ENCODE data around the gene MAP3K8.

The MAP3K8 gene

DNA sequence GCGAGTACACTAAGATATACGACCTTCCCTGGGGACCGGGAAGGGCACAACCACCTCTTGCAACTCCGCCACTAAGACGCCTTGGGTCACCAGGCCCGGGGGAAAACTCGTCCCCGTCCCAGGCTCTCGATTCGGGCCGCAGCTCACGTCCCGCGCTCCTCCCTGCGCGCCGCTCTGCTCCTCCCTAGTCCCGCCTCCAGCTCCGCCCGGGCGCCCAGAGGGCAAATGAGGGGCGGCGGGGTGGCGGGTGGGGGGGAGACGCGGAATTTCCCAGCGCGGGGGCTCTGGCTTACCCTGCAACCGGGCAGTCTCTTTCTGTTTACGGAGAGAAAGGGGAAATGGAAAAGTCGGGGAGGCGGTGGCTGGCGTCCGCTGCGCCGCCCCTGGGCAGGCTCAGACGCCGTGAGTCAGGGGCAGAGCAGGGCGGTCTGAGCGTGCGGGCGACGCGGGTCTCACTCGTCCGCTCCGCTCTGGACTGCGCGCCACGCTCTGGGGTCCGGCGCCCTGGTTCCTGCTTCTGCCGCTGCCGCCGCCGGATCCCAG is at the start of gene MAP3K8:
MAP3K8 (plus strand) TSS at position 455 of the 543 bp plus-strand sequence. CDS start 4,755 bp downstream, outside the sequence.
- Histone ChIP-seq H3K4me2 (ENCODE audit: low read length) (peak within 1 kb of the TSS; percentile 74), H3K27me3 (ENCODE audit: low read depth, low read length) (no peaks in the 10 kb centered on the region), H3K9me3 (ENCODE audit: insufficient read depth, low read length) (no peaks in the 10 kb centered on the region), H3K79me2 (ENCODE audit: low read length) (peaks cover 91% of the 10 kb centered on the region), H2AFZ (ENCODE audit: low read depth, low read length) (no peak within 1 kb of the TSS), H3K4me1 (ENCODE audit: low read length) (peaks cover 57% of the 10 kb centered on the region), H3K36me3 (replicated peaks; ENCODE audit: low read depth, low read length) (peaks cover 43% of the 10 kb centered on the region), H3K27ac (ENCODE audit: low read length) (peak within 1 kb of the TSS; percentile 93), H3K9ac (ENCODE audit: low read length) (peak within 1 kb of the TSS; percentile 99), H4K20me1 (ENCODE audit: insufficient read depth, low read length) (peaks cover 41% of the 10 kb centered on the region), H3K4me3 (ENCODE audit: low read length) (peak within 1 kb of the TSS; percentile 99)
- TF ChIP-seq EZH2phosphoT487 (IDR thresholded peaks at IDR 0.05; ENCODE audit: low read depth), result no peak
- TF ChIP-seq, protein P1, sequence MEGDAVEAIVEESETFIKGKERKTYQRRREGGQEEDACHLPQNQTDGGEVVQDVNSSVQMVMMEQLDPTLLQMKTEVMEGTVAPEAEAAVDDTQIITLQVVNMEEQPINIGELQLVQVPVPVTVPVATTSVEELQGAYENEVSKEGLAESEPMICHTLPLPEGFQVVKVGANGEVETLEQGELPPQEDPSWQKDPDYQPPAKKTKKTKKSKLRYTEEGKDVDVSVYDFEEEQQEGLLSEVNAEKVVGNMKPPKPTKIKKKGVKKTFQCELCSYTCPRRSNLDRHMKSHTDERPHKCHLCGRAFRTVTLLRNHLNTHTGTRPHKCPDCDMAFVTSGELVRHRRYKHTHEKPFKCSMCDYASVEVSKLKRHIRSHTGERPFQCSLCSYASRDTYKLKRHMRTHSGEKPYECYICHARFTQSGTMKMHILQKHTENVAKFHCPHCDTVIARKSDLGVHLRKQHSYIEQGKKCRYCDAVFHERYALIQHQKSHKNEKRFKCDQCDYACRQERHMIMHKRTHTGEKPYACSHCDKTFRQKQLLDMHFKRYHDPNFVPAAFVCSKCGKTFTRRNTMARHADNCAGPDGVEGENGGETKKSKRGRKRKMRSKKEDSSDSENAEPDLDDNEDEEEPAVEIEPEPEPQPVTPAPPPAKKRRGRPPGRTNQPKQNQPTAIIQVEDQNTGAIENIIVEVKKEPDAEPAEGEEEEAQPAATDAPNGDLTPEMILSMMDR (IDR thresholded peaks at IDR 0.05; ENCODE audit: low read depth, low read length), result no peak

DNA sequence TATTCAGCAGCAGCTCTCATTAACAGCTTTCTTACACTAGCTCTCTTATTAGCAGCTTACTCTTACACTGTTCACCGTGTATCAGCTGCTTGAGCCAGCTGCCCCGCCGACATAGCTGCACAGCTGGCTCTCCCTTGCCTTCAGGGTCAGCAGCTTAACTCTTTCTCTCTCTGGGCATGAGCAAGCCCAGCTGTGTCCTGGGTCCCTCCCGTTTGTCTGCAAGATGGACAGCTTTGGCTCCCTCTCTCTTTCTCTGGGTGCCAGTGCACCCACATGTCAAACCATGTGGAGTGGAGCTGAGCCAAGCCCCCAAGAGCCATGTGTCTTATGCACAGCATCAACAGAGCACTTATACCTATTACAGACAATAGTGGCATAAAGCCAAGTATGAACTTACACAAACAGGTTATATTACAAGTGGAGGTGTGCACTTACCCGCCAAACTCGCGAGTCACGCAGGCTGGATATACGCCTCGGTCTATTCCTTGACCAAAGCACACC is 49.2 kb upstream of the MAP3K8 start:
- Histone ChIP-seq H3K4me1 (ENCODE audit: low read length) (no peaks in the 10 kb centered on the region), H2AFZ (ENCODE audit: low read depth, low read length) (no peak overlapping the region; the same call in 1 of the 2 replicates), H3K4me2 (ENCODE audit: low read length) (no peak overlapping the region), H3K27me3 (ENCODE audit: low read depth, low read length) (no peaks in the 10 kb centered on the region), H3K9me3 (ENCODE audit: insufficient read depth, low read length) (no peaks in the 10 kb centered on the region), H3K36me3 (replicated peaks; ENCODE audit: low read depth, low read length) (no peaks in the 10 kb centered on the region), H3K4me3 (ENCODE audit: low read length) (no peak overlapping the region), H4K20me1 (ENCODE audit: insufficient read depth, low read length) (no peaks in the 10 kb centered on the region), H3K79me2 (ENCODE audit: low read length) (no peaks in the 10 kb centered on the region), H3K9ac (ENCODE audit: low read length) (no peak overlapping the region), H3K27ac (ENCODE audit: low read length) (no peak overlapping the region)
- TF ChIP-seq EZH2phosphoT487 (IDR thresholded peaks at IDR 0.05; ENCODE audit: low read depth), result no peak
- TF ChIP-seq, protein P1 (IDR thresholded peaks at IDR 0.05; ENCODE audit: low read depth, low read length), result peak; percentile 30; the same call in 1 of the 2 replicates

DNA sequence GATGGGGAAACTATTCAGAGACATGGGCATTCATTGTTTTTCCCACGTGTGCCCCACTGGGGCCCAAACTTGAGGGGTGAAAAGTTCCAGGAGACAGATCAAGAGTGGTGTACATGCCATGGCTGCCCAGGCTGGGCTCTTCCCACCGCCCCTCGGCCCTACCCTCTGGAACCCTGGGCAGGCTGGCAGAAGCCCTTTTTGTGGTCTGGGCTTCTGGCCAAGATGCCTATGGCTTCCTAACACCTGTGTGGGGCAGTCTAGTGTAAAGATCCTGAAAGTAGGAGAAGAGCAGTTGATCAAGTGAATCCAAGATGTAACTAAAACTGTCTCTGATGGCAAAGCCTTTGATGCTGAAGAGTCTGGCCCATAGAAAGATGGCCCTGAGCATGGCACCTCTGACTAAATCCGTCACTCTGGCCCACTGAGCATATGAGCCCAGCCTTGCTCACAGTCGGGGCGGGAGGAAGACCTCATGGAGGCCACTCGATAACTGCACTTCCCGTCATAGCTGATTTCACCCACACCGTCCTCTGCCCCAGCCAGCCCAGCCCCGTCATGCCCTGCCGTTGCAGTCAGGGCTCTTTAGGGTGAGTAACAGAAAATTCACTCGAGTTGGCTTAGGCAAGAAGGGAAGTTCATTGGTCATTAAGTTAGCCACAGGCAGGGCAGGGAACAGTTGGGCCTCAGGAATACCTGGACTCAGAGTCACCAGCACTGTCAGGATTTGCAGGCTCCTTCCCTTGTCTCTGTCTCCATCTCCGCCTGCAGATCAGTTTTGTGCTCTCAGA is 47.0 kb upstream of the MAP3K8 start:
- no peaks in the 10 kb centered on the region for H3K9me3 ChIP-seq (ENCODE audit: insufficient read depth, low read length)
- no peaks in the 10 kb centered on the region for H3K36me3 ChIP-seq (replicated peaks; ENCODE audit: low read depth, low read length)
- H3K4me3 ChIP-seq (ENCODE audit: low read length), result no peak overlapping the region
- no peaks in the 10 kb centered on the region for H3K4me1 ChIP-seq (ENCODE audit: low read length)
- no peak for TF ChIP-seq EZH2phosphoT487 (IDR thresholded peaks at IDR 0.05; ENCODE audit: low read depth)
- TF ChIP-seq, protein P1 (IDR thresholded peaks at IDR 0.05; ENCODE audit: low read depth, low read length), result no peak
- no peaks in the 10 kb centered on the region for H3K27me3 ChIP-seq (ENCODE audit: low read depth, low read length)
- H3K4me2 ChIP-seq (ENCODE audit: low read length), result no peak overlapping the region
- no peak overlapping the region for H3K9ac ChIP-seq (ENCODE audit: low read length)
- H2AFZ ChIP-seq (ENCODE audit: low read depth, low read length), result no peak overlapping the region
- H3K27ac ChIP-seq (ENCODE audit: low read length), result no peak overlapping the region
- no peaks in the 10 kb centered on the region for H4K20me1 ChIP-seq (ENCODE audit: insufficient read depth, low read length)
- H3K79me2 ChIP-seq (ENCODE audit: low read length), result no peaks in the 10 kb centered on the region

DNA sequence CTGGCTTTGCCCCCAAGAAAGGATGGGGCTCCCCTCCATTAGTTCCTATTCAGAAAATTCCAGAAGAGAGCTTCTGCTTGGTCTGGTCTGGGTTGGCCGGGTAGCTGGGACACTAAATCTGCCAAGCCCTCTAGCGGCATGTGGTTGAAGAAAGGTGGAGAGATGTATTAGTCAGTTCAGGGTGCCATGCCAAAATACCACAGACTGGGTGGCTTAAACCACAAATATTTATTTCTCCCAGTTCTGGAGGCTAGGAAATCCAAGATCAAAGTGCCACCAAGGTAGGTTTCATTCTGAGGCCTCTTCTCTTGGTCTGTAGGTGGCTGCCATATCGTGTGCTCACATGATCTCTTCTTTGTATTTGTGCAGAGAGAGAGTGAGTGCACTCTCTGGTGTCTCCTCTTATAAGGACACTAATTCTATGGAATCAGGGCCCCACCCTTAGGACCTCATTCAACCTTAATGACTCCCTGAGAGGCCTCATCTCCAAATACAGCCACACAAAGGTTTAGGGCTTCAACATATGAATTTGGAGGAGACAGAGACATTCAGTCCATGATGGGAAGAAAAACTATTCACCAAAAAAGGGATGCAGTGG is 46.2 kb upstream of the MAP3K8 start:
- H3K27ac ChIP-seq (ENCODE audit: low read length), result no peak overlapping the region
- H4K20me1 ChIP-seq (ENCODE audit: insufficient read depth, low read length), result no peaks in the 10 kb centered on the region
- H3K4me1 ChIP-seq (ENCODE audit: low read length), result 0 out of 2 replicates have a peak, but pooled peaks cover 4% of the 10 kb centered on the region
- TF ChIP-seq, protein P1 (IDR thresholded peaks at IDR 0.05; ENCODE audit: low read depth, low read length), result no peak
- TF ChIP-seq EZH2phosphoT487 (IDR thresholded peaks at IDR 0.05; ENCODE audit: low read depth), result no peak
- H3K9me3 ChIP-seq (ENCODE audit: insufficient read depth, low read length), result no peaks in the 10 kb centered on the region
- H3K27me3 ChIP-seq (ENCODE audit: low read depth, low read length), result no peaks in the 10 kb centered on the region
- no peak overlapping the region for H3K9ac ChIP-seq (ENCODE audit: low read length)
- no peaks in the 10 kb centered on the region for H3K36me3 ChIP-seq (replicated peaks; ENCODE audit: low read depth, low read length)
- H3K79me2 ChIP-seq (ENCODE audit: low read length), result no peaks in the 10 kb centered on the region
- no peak overlapping the region for H2AFZ ChIP-seq (ENCODE audit: low read depth, low read length)
- no peak overlapping the region for H3K4me2 ChIP-seq (ENCODE audit: low read length)
- H3K4me3 ChIP-seq (ENCODE audit: low read length), result no peak overlapping the region

Measured in OCI-LY3 (cell line).